Endothelial cell of umbilical vein (primary cell): ENCODE measurements around the gene LGI4. TPM values are rescaled to one million over a fixed set of nuclear protein-coding genes. Genes with fewer than 3 reads are reported as not detected.

Experiments used
- BruUV-seq: library from RNA; stranded (reverse); fragments of 400-500 nt; replicated peaks from 2 replicates; lab custom pipeline; 2021; lab: Mats Ljungman, UMichigan
- CTCF ChIA-PET: fragments of 300-600, 350-600 bp; sonication (Branson Sonifier 250); formaldehyde crosslinking; loops from one replicate; lab custom pipeline; 2021; ENCODE audit warnings: antibody characterized with exemption, inconsistent platforms; lab: Charles Lee
- POLR2A ChIA-PET: fragments of 300-600, 350-600 bp; sonication (Branson Sonifier 250); formaldehyde crosslinking; loops from one replicate; lab custom pipeline; 2021; ENCODE audit warnings: antibody characterized with exemption, inconsistent platforms; lab: Charles Lee
- DNase-seq: peaks from one replicate; pipeline ENCODE4 v3.0.0-alpha.2; 2011; ENCODE audit warnings: low read depth, low spot score
- FAIRE-seq: peaks from 2 replicates; lab custom pipeline; 2011; peaks lifted over from hg19 to GRCh38; lab: Jason Lieb, UNC
- H2AFZ ChIP-seq: 2 replicates; pipeline ENCODE4 v1.6.0; 2012; ENCODE audit warnings: low read depth, low read length, control low read depth, inconsistent platforms
- H3K27ac ChIP-seq: 2 replicates; pipeline ENCODE4 v1.5.1; 2011; ENCODE audit warnings: low read depth, mild to moderate bottlenecking, control low read depth, low read length, moderate library complexity; ENCODE audit not compliant: insufficient read depth
- H3K27me3 ChIP-seq, 2 experiments: 2 replicates each; pipeline versions ENCODE4 v1.6.0 to v1.6.1; 2011; ENCODE audit warnings: low read length in 2 of 2, mixed read lengths in 1 of 2; ENCODE audit not compliant: control insufficient read depth in 2 of 2, insufficient read depth in 2 of 2
- H3K36me3 ChIP-seq, 2 experiments: 2 replicates in 1 of 2; 3 replicates in 1 of 2; pipeline ENCODE4 v1.5.1; 2011; ENCODE audit warnings: low read length in 2 of 2, mild to moderate bottlenecking in 1 of 2, moderate library complexity in 1 of 2; ENCODE audit not compliant: control insufficient read depth in 2 of 2, insufficient read depth in 2 of 2; ENCODE audit errors: extremely low read depth in 1 of 2
- H3K4me1 ChIP-seq: 3 replicates; pipeline ENCODE4 v1.5.1; 2011; ENCODE audit warnings: mild to moderate bottlenecking, low read length; ENCODE audit not compliant: control insufficient read depth, insufficient read depth; ENCODE audit errors: extremely low read depth
- H3K4me2 ChIP-seq: 2 replicates; pipeline ENCODE4 v1.6.1; 2011; ENCODE audit warnings: low read length, control low read depth, mixed read lengths; ENCODE audit not compliant: insufficient read depth
- H3K4me3 ChIP-seq, 3 experiments: fragments of 200-600 bp in 1 of 3; sonication (generic), shearing (Covaris generic) in 1 of 3; replicated peaks in 1 of 3; 2 replicates each; pipeline ENCODE4 v1.5.1; 2011 to 2016; ENCODE audit warnings: control low read depth in 3 of 3, low read length in 3 of 3, mild to moderate bottlenecking in 2 of 3, inconsistent platforms in 1 of 3, low read depth in 1 of 3, moderate library complexity in 1 of 3; ENCODE audit not compliant: insufficient read depth in 1 of 3
- H3K79me2 ChIP-seq: 2 replicates; pipeline ENCODE4 v1.6.0; 2012; ENCODE audit warnings: low read length, inconsistent platforms; ENCODE audit not compliant: control insufficient read depth, insufficient read depth
- H3K9ac ChIP-seq: replicated peaks from 2 replicates; pipeline ENCODE3; 2011; ENCODE audit warnings: low read length, control low read depth; ENCODE audit not compliant: insufficient read depth; ENCODE audit errors: extremely low read depth
- H3K9me1 ChIP-seq: replicated peaks from 3 replicates; pipeline ENCODE4 v1.6.0; 2011; ENCODE audit warnings: mild to moderate bottlenecking, low read length; ENCODE audit not compliant: control insufficient read depth, insufficient read depth; ENCODE audit errors: extremely low read depth
- H3K9me3 ChIP-seq: replicated peaks from 2 replicates; pipeline ENCODE4 v1.5.1; 2012; ENCODE audit warnings: low read length, inconsistent platforms; ENCODE audit not compliant: control insufficient read depth, insufficient read depth
- H4K20me1 ChIP-seq: replicated peaks from 2 replicates; pipeline ENCODE3; 2011; ENCODE audit warnings: mild to moderate bottlenecking, low read length; ENCODE audit not compliant: control insufficient read depth, insufficient read depth; ENCODE audit errors: extremely low read depth
- CTCF ChIP-seq, 2 donors: IDR thresholded peaks; 1 replicate in 1 of 2; 2 replicates in 1 of 2; pipeline ENCODE4 v1.5.1; 2011; ENCODE audit warnings: low read length in 2 of 2, mild to moderate bottlenecking in 2 of 2, moderate library complexity in 2 of 2, control low read depth in 1 of 2, inconsistent platforms in 1 of 2, low read depth in 1 of 2; ENCODE audit not compliant: insufficient read depth in 1 of 2; ENCODE audit errors: extremely low read depth in 1 of 2
- GATA2 ChIP-seq: IDR thresholded peaks from 2 replicates; pipeline ENCODE4 v1.7.0; 2011; ENCODE audit warnings: low read depth, mild to moderate bottlenecking, moderate library complexity, mixed read lengths, low read length; ENCODE audit not compliant: insufficient read length, insufficient read depth
- POLR2A ChIP-seq: IDR thresholded peaks from 2 replicates; pipeline ENCODE4 v1.6.1; 2012; ENCODE audit warnings: low read depth, mild to moderate bottlenecking, control low read depth, low read length
- dilution Hi-C: fragments of 300-500 bp; cut with MboI; formaldehyde crosslinking; loops from one replicate; pipeline ENCODE4 v1.15.0; 2019; ENCODE audit warnings: low sequenced_read_pairs; ENCODE audit not compliant: extremely low pct_ligation_motif_present
- intact Hi-C: fragments of 100-400 bp; cut with micrococcal nuclease; formaldehyde crosslinking; loops from one replicate; pipeline ENCODE4 v1.10.0; 2022
- polyA plus RNA-seq, 4 experiments: library from polyadenylated mRNA; depleted of rRNA in 3 of 4; stranded (reverse) in 3 of 4; unstranded in 1 of 4; fragments of >200 nt; gene quantifications; 2 replicates each; pipeline versions ENCODE4 v1.2.1 to v1.2.3, GENCODE V29; 2011 to 2012; ENCODE audit warnings: missing spikeins in 1 of 4
- total RNA-seq: library from RNA; stranded (reverse); gene quantifications from 2 replicates; pipeline ENCODE4 v1.2.3, GENCODE V29; 2021

Gene LGI4
- total and polyA plus RNA-seq, 2 donors (not counting 3 experiments of a cell fraction or from before 2014, with no cell fraction given), result not detected

- Histone ChIP-seq H3K9me1 (no peaks in the 10 kb centered on the region), H3K27ac (no peak overlapping the region), H3K36me3 (peaks cover 10 to 18% of the 10 kb centered on the region in 2 experiments), H3K27me3 (no peaks in the 10 kb centered on the region), H3K4me1 (no peaks in the 10 kb centered on the region), H3K4me3 (no peak overlapping the region), H3K9ac (no peak overlapping the region), H3K4me2 (no peak overlapping the region), H3K79me2 (no peaks in the 10 kb centered on the region), H3K9me3 (no peaks in the 10 kb centered on the region), H2AFZ (no peak overlapping the region), H4K20me1 (no peaks in the 10 kb centered on the region)
- FAIRE-seq (no peak), DNase-seq (no peak)
- BruUV-seq, result no TSS peak
- ChIA-PET CTCF (interaction anchor here (1.0 to 2.1 kb wide), 4 partner anchors 10 to 29 kb away, joined by 3 to 7 read pairs (median 3); partner anchors contain the start of gene FXYD5), POLR2A (no interaction called here)
- no peak for TF ChIP-seq GATA2
- TF ChIP-seq CTCF (IDR thresholded peaks at IDR 0.05; ENCODE audit: extremely low read depth in 1 of 2, insufficient read depth in 1 of 2, low read depth in 1 of 2, low read length in 2 of 2), result no peak
- TF ChIP-seq POLR2A, result no peak
- intact Hi-C loops (no loop called here), dilution Hi-C loops (no loop called here)
These were observed 35.7 kb upstream of the LGI4 start for GRCh38 chr19:35170359-35171061.
